Measurements from ENCODE around the gene SYNGAP1. TPM values are rescaled to one million over a fixed set of nuclear protein-coding genes. Genes with fewer than 3 reads are reported as not detected.

SYNGAP1 gene
- total RNA-seq, 1 donor from 2014 or later, result 36.1 TPM

GRCh38 chr6:33421344-33421643 is 1.4 kb downstream of the SYNGAP1 start:
- peaks cover 30% of the 10 kb centered on the region for H3K4me1 ChIP-seq (ENCODE audit: insufficient read depth, low read length)
- no peak for DNase-seq (ENCODE audit: low read depth)
- no peak for FAIRE-seq
- H3K4me1 Mint-ChIP-seq (ENCODE audit: low read depth, unreplicated experiment), result peaks cover 42% of the 10 kb centered on the region
- H3K4me3 ChIP-seq (ENCODE audit: insufficient read depth, low read depth, low read length), result no peak overlapping the region
- H3K36me3 ChIP-seq (ENCODE audit: insufficient read depth, low read length), result no peaks in the 10 kb centered on the region
- no peak overlapping the region for H3K27ac ChIP-seq (ENCODE audit: low read depth, low read length)
- H3K9me3 ChIP-seq (ENCODE audit: insufficient read depth, low read depth, low read length), result no peaks in the 10 kb centered on the region
- H3K4me3 Mint-ChIP-seq (ENCODE audit: unreplicated experiment), result peak overlapping the region; percentile 85
- no peaks in the 10 kb centered on the region for H3K27me3 ChIP-seq (ENCODE audit: insufficient read depth, low read length)
- H3K27me3 Mint-ChIP-seq (ENCODE audit: low read depth, unreplicated experiment), result no peaks in the 10 kb centered on the region
- peaks cover 7% of the 10 kb centered on the region for H4K20me1 ChIP-seq (ENCODE audit: insufficient read depth, low read length)
- no peak overlapping the region for H2AFZ ChIP-seq (ENCODE audit: low read depth, low read length)
- no peak overlapping the region for H3K9ac ChIP-seq (ENCODE audit: low read length)
- peaks cover 19% of the 10 kb centered on the region for H3K79me2 ChIP-seq (ENCODE audit: insufficient read depth, low read length)
- H3K9me3 Mint-ChIP-seq (ENCODE audit: unreplicated experiment), result no peaks in the 10 kb centered on the region
- peak overlapping the region; percentile 6 for H3K27ac Mint-ChIP-seq (ENCODE audit: unreplicated experiment)
- peak overlapping the region; percentile 97 for H3K4me2 ChIP-seq (ENCODE audit: low read length)
- peaks cover 7% of the 10 kb centered on the region for H3K36me3 Mint-ChIP-seq (ENCODE audit: low read depth, unreplicated experiment)
- TF ChIP-seq CTCF (IDR thresholded peaks at IDR 0.05; ENCODE audit: insufficient read depth, low read depth, low read length) (no peak), EZH2 (IDR thresholded peaks at IDR 0.05; ENCODE audit: insufficient read depth, low read length) (no peak)

- DNase-seq (ENCODE audit: low read depth) (no peak), FAIRE-seq (no peak)
- H3K9me3 ChIP-seq (ENCODE audit: insufficient read depth, low read depth, low read length), result no peaks in the 10 kb centered on the region
- no peak overlapping the region for H2AFZ ChIP-seq (ENCODE audit: low read depth, low read length)
- H3K27me3 Mint-ChIP-seq (ENCODE audit: low read depth, unreplicated experiment), result no peaks in the 10 kb centered on the region
- H3K27ac ChIP-seq (ENCODE audit: low read depth, low read length), result no peak overlapping the region
- H3K27ac Mint-ChIP-seq (ENCODE audit: unreplicated experiment), result peak overlapping the region; percentile 96
- H3K4me1 Mint-ChIP-seq (ENCODE audit: low read depth, unreplicated experiment), result peaks cover 45% of the 10 kb centered on the region
- H3K36me3 Mint-ChIP-seq (ENCODE audit: low read depth, unreplicated experiment), result peaks cover 6% of the 10 kb centered on the region
- no peak overlapping the region for H3K4me2 ChIP-seq (ENCODE audit: low read length)
- H3K27me3 ChIP-seq (ENCODE audit: insufficient read depth, low read length), result no peaks in the 10 kb centered on the region
- H3K9me3 Mint-ChIP-seq (ENCODE audit: unreplicated experiment), result no peaks in the 10 kb centered on the region
- peak overlapping the region; percentile 70 for H3K4me3 Mint-ChIP-seq (ENCODE audit: unreplicated experiment)
- H4K20me1 ChIP-seq (ENCODE audit: insufficient read depth, low read length), result peaks cover 12% of the 10 kb centered on the region
- H3K4me1 ChIP-seq (ENCODE audit: insufficient read depth, low read length), result peaks cover 33% of the 10 kb centered on the region
- no peaks in the 10 kb centered on the region for H3K36me3 ChIP-seq (ENCODE audit: insufficient read depth, low read length)
- H3K79me2 ChIP-seq (ENCODE audit: insufficient read depth, low read length), result peaks cover 20% of the 10 kb centered on the region
- TF ChIP-seq EZH2 (IDR thresholded peaks at IDR 0.05; ENCODE audit: insufficient read depth, low read length), result no peak
- H3K4me3 ChIP-seq (ENCODE audit: insufficient read depth, low read depth, low read length), result no peak overlapping the region
- H3K9ac ChIP-seq (ENCODE audit: low read length), result no peak overlapping the region
Measured at GRCh38 chr6:33423777-33424176, 3.9 kb downstream of the SYNGAP1 start.

- no peak for DNase-seq (ENCODE audit: low read depth)
- peaks cover 26% of the 10 kb centered on the region for H3K4me1 ChIP-seq (ENCODE audit: insufficient read depth, low read length)
- H3K9me3 Mint-ChIP-seq (ENCODE audit: unreplicated experiment), result no peaks in the 10 kb centered on the region
Measured at GRCh38 chr6:33424855-33425667, 5.2 kb downstream of the SYNGAP1 start.

More at GRCh38 chr6:33424855-33425667, 5.2 kb downstream of the SYNGAP1 start:
- Histone ChIP-seq H4K20me1 (ENCODE audit: insufficient read depth, low read length) (peaks cover 25% of the 10 kb centered on the region), H3K79me2 (ENCODE audit: insufficient read depth, low read length) (peaks cover 33% of the 10 kb centered on the region), H3K4me2 (ENCODE audit: low read length) (peak overlapping the region; percentile 100), H3K27ac (ENCODE audit: low read depth, low read length) (peak overlapping the region; percentile 79), H3K9ac (ENCODE audit: low read length) (peak overlapping the region; percentile 92), H2AFZ (ENCODE audit: low read depth, low read length) (peak overlapping the region; percentile 62), H3K27me3 (ENCODE audit: insufficient read depth, low read length) (no peaks in the 10 kb centered on the region), H3K9me3 (ENCODE audit: insufficient read depth, low read depth, low read length) (no peaks in the 10 kb centered on the region), H3K4me3 (ENCODE audit: insufficient read depth, low read depth, low read length) (peak overlapping the region; percentile 66), H3K36me3 (ENCODE audit: insufficient read depth, low read length) (no peaks in the 10 kb centered on the region)
- no peak for TF ChIP-seq CTCF (IDR thresholded peaks at IDR 0.05; ENCODE audit: insufficient read depth, low read depth, low read length)
- TF ChIP-seq EZH2 (IDR thresholded peaks at IDR 0.05; ENCODE audit: insufficient read depth, low read length), result no peak
- Mint-ChIP-seq H3K27ac (ENCODE audit: unreplicated experiment) (peak overlapping the region; percentile 96), H3K36me3 (ENCODE audit: low read depth, unreplicated experiment) (peaks cover 7% of the 10 kb centered on the region), H3K27me3 (ENCODE audit: low read depth, unreplicated experiment) (no peaks in the 10 kb centered on the region), H3K4me1 (ENCODE audit: low read depth, unreplicated experiment) (peaks cover 49% of the 10 kb centered on the region), H3K4me3 (ENCODE audit: unreplicated experiment) (peak overlapping the region; percentile 93)
- no peak for FAIRE-seq
